ENCODE data around the gene KCNK13.

DNA sequence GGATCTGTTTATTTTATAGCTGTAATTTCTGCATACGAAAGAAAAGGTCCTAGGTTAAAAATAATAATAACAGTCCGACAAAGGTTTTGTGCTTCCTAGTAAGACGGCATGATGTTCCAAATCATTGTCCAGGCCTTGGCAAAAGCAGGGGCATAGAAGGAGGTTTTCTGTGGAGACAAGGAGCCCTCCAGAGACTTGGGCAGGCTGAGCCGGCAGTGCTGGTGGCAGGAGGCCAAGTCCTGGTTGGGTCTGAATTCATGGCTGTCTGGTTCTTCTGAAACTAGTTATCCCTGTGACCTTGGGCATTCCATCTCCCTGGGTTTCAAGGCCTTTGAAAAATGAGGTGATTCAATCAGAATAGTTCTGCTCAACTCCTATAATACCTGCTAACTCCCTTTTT, 44.0 kb downstream of the KCNK13 start:
- TF ChIP-seq GABPB1 (CRISPR knock-in tag; IDR thresholded peaks at IDR 0.05) (no peak), MAX (CRISPR knock-in tag; IDR thresholded peaks at IDR 0.05) (no peak)
